Naive thymus-derived CD4-positive, alpha-beta T cell (primary cell): Measurements from ENCODE around the gene MBNL2. TPM values are rescaled to one million over a fixed set of nuclear protein-coding genes. Genes with fewer than 3 reads are reported as not detected.
A peak's percentile ranks its signal among the peaks of the same experiment; 100 is the strongest.

Source experiments
- ATAC-seq: fragments of 150-1000 bp; cut with Tn5 transposase; 2 replicates; pipeline ENCODE4 v1.10.0; 2021; ENCODE audit warnings: mild to moderate bottlenecking, moderate library complexity
- CTCF ChIA-PET: fragments of 350-600 bp; sonication (Branson Sonifier 250); formaldehyde crosslinking; loops from one replicate; lab custom pipeline; 2021; ENCODE audit warnings: antibody characterized with exemption; lab: Charles Lee
- POLR2A ChIA-PET: fragments of 350-600 bp; sonication (Branson Sonifier 250); formaldehyde crosslinking; loops from one replicate; lab custom pipeline; 2021; ENCODE audit warnings: antibody characterized with exemption, inconsistent platforms; lab: Charles Lee
- DNase-seq, 9 donors: peaks; one replicate each; pipeline versions ENCODE4 v3.0.0 to v3.0.0-alpha.2; 2020 to 2022; ENCODE audit warnings: mixed read lengths in 1 of 9
- H3K27ac ChIP-seq: one replicate; pipeline ENCODE4 v1.7.0; 2013; ENCODE audit warnings: mild to moderate bottlenecking, low read depth, low read length, moderate library complexity
- H3K27me3 ChIP-seq, 2 donors: one replicate each; pipeline ENCODE4 v1.7.0; 2013; ENCODE audit warnings: low read length in 2 of 2, mild to moderate bottlenecking in 2 of 2, moderate library complexity in 2 of 2; ENCODE audit not compliant: control insufficient read depth in 2 of 2, insufficient read depth in 2 of 2
- H3K36me3 ChIP-seq, 3 experiments: 1 replicate in 2 of 3; 2 replicates in 1 of 3; pipeline ENCODE4 v1.7.0; 2013; ENCODE audit warnings: low read length in 3 of 3, mild to moderate bottlenecking in 3 of 3, moderate library complexity in 1 of 3; ENCODE audit not compliant: insufficient read depth in 3 of 3, control insufficient read depth in 2 of 3
- H3K4me1 ChIP-seq, 2 donors: one replicate each; pipeline ENCODE4 v1.7.0; 2013; ENCODE audit warnings: low read length in 2 of 2, mild to moderate bottlenecking in 2 of 2, moderate library complexity in 1 of 2; ENCODE audit not compliant: control insufficient read depth in 2 of 2, insufficient read depth in 2 of 2
- H3K4me3 ChIP-seq: 2 replicates; pipeline ENCODE4 v1.7.0; 2013; ENCODE audit warnings: mild to moderate bottlenecking, low read length
- H3K9me3 ChIP-seq, 3 experiments: 1 replicate in 2 of 3; 2 replicates in 1 of 3; pipeline ENCODE4 v1.7.0; 2013; ENCODE audit warnings: low read length in 3 of 3; ENCODE audit not compliant: control insufficient read depth in 2 of 3
- H3K27ac Mint-ChIP-seq, 9 donors: one replicate each; pipeline ENCODE4 v1.8.0; 2020 to 2022; ENCODE audit warnings: mixed read lengths in 9 of 9, mild to moderate bottlenecking in 8 of 9, moderate library complexity in 5 of 9, inconsistent platforms in 2 of 9
- H3K27me3 Mint-ChIP-seq, 5 donors: one replicate each; pipeline ENCODE4 v1.8.0; 2021 to 2022; ENCODE audit warnings: mixed read lengths in 5 of 5, mild to moderate bottlenecking in 1 of 5
- H3K36me3 Mint-ChIP-seq, 5 donors: one replicate each; pipeline ENCODE4 v1.8.0; 2020 to 2022; ENCODE audit warnings: mixed read lengths in 5 of 5, mild to moderate bottlenecking in 3 of 5, inconsistent platforms in 1 of 5
- H3K4me1 Mint-ChIP-seq, 7 donors: one replicate each; pipeline ENCODE4 v1.8.0; 2020 to 2022; ENCODE audit warnings: mixed read lengths in 7 of 7, mild to moderate bottlenecking in 3 of 7, inconsistent platforms in 1 of 7
- H3K4me3 Mint-ChIP-seq, 10 donors: one replicate each; pipeline ENCODE4 v1.8.0; 2020 to 2022; ENCODE audit warnings: mild to moderate bottlenecking in 10 of 10, mixed read lengths in 10 of 10, moderate library complexity in 6 of 10, inconsistent platforms in 2 of 10
- H3K9me3 Mint-ChIP-seq, 11 donors: one replicate each; pipeline ENCODE4 v1.8.0; 2020 to 2022; ENCODE audit warnings: mixed read lengths in 11 of 11, mild to moderate bottlenecking in 4 of 11, inconsistent platforms in 1 of 11, moderate library complexity in 1 of 11
- intact Hi-C, 2 donors: fragments of 100-400 bp; cut with micrococcal nuclease; formaldehyde crosslinking; loops; one replicate each; pipeline ENCODE4 v1.15.1; 2023
- polyA plus RNA-seq, 2 donors: library from polyadenylated mRNA; unstranded; fragments of 300-500 nt; fragmentation: Illumina TruSeq; gene quantifications; one replicate each; pipeline ENCODE4 v1.2.3, GENCODE V29; 2021
- total RNA-seq, 6 experiments: library from RNA in 5 of 6; stranded (reverse) in 5 of 6; gene quantifications; 1 replicate in 5 of 6; 2 replicates in 1 of 6; pipeline ENCODE4 v1.2.3 and lab custom pipeline; 2021 to 2026

MBNL2 gene
- total and polyA plus RNA-seq, 7 experiments from 2014 or later = 13.4 to 28.6 (median 23.3) TPM

GRCh38 chr13:97317933-97318332 is 95.8 kb downstream of the MBNL2 start:
- H3K27me3 ChIP-seq = no peaks in the 10 kb centered on the region
- H3K27me3 Mint-ChIP-seq = no peaks in the 10 kb centered on the region
- ATAC-seq (no peak), DNase-seq (no peak)
- H3K27ac ChIP-seq = no peak overlapping the region
- H3K4me1 ChIP-seq = no peaks in the 10 kb centered on the region
- H3K9me3 Mint-ChIP-seq = peaks cover 0 to 5% (median 0%) of the 10 kb centered on the region in 11 donors
- no peak overlapping the region for H3K4me3 Mint-ChIP-seq
- H3K27ac Mint-ChIP-seq = peak overlapping the region in 2 of 9 donors; percentile 12 to 22
- ChIA-PET CTCF (no interaction called here), POLR2A (no interaction called here)
- H3K4me1 Mint-ChIP-seq = peaks cover 3 to 49% (median 34%) of the 10 kb centered on the region in 7 donors
- H3K4me3 ChIP-seq = no peak overlapping the region
- H3K36me3 ChIP-seq = no peaks in the 10 kb centered on the region
- intact Hi-C loops = no loop called here
- peaks cover 5 to 34% (median 19%) of the 10 kb centered on the region in 5 donors for H3K36me3 Mint-ChIP-seq
- no peaks in the 10 kb centered on the region for H3K9me3 ChIP-seq

DNA sequence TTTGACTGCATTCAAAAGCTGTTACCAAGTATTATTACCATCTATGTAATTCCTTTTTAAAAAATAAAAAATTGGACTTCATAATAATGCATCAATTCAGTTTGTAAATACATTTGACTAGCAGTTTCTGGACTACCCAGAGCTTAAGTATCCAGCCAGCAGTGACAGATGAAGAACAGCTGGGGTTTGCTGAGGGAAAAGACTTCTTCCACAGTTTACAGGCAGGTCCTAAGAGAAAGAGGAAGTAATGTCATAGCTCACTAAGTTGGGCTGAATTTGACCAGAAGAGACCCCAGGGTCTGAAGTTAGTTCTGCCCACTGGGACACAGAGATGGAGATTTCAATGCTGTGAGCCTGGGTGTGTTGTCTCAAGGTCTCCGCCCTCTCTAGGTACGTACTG is 96.4 kb downstream of the MBNL2 start:
- Mint-ChIP-seq H3K4me1 (peaks cover 3 to 49% (median 34%) of the 10 kb centered on the region in 7 donors), H3K36me3 (peaks cover 5 to 34% (median 15%) of the 10 kb centered on the region in 5 donors), H3K27me3 (no peaks in the 10 kb centered on the region), H3K9me3 (peaks cover 0 to 5% (median 0%) of the 10 kb centered on the region in 11 donors), H3K27ac (peak overlapping the region in 1 of 9 donors; percentile 22), H3K4me3 (no peak overlapping the region)
- H3K4me1 ChIP-seq = no peaks in the 10 kb centered on the region
- no peaks in the 10 kb centered on the region for H3K27me3 ChIP-seq
- POLR2A ChIA-PET = no interaction called here
- no peak for ATAC-seq
- H3K9me3 ChIP-seq = no peaks in the 10 kb centered on the region
- no peak for DNase-seq
- H3K27ac ChIP-seq = no peak overlapping the region
- CTCF ChIA-PET = no interaction called here
- H3K36me3 ChIP-seq = no peaks in the 10 kb centered on the region
- no peak overlapping the region for H3K4me3 ChIP-seq
- intact Hi-C loops = no loop called here

- H3K4me3 ChIP-seq = no peak overlapping the region
- Mint-ChIP-seq H3K9me3 (peaks cover 0 to 2% (median 0%) of the 10 kb centered on the region in 11 donors), H3K27me3 (no peaks in the 10 kb centered on the region), H3K36me3 (peaks cover 2 to 34% (median 11%) of the 10 kb centered on the region in 5 donors), H3K4me1 (peaks cover 3 to 48% (median 32%) of the 10 kb centered on the region in 7 donors), H3K27ac (no peak overlapping the region), H3K4me3 (no peak overlapping the region)
- no peaks in the 10 kb centered on the region for H3K27me3 ChIP-seq
- H3K36me3 ChIP-seq = no peaks in the 10 kb centered on the region
- ATAC-seq (no peak), DNase-seq (no peak)
- intact Hi-C loops = no loop called here
- H3K27ac ChIP-seq = no peak overlapping the region
- POLR2A ChIA-PET = no interaction called here
- H3K9me3 ChIP-seq = no peaks in the 10 kb centered on the region
- CTCF ChIA-PET = no interaction called here
- H3K4me1 ChIP-seq = no peaks in the 10 kb centered on the region
Measured at GRCh38 chr13:97319113-97319720, 97.1 kb downstream of the MBNL2 start.

DNA sequence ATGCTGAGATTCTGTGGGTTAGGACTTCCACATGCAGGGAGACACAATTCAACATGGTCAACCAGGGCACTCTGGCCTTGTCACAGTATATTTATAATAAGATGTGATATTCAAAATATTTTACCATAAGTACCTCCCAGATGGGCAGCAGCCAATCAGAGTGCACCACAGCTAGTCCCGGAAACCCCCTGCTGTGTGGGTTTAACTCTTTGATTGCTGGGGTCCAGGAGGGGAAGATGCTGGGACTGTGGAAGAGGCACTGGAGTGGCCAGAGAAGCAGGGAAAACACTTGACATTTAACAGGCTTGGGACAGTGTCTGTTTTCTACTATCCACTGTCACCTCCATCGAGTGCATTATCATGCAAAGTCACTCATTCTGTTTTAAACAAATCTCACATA is 99.0 kb downstream of the MBNL2 start:
- ChIA-PET POLR2A (no interaction called here), CTCF (no interaction called here)
- Histone ChIP-seq H3K36me3 (no peaks in the 10 kb centered on the region), H3K27ac (no peak overlapping the region), H3K4me1 (no peaks in the 10 kb centered on the region), H3K9me3 (no peaks in the 10 kb centered on the region), H3K27me3 (no peaks in the 10 kb centered on the region), H3K4me3 (no peak overlapping the region)
- Mint-ChIP-seq H3K36me3 (peaks cover 0 to 31% (median 3%) of the 10 kb centered on the region in 5 donors), H3K4me1 (peaks cover 0 to 39% (median 25%) of the 10 kb centered on the region in 7 donors), H3K27me3 (no peaks in the 10 kb centered on the region), H3K4me3 (no peak overlapping the region), H3K9me3 (no peaks in the 10 kb centered on the region), H3K27ac (no peak overlapping the region)
- DNase-seq (no peak), ATAC-seq (no peak)
- intact Hi-C loops = no loop called here

DNA sequence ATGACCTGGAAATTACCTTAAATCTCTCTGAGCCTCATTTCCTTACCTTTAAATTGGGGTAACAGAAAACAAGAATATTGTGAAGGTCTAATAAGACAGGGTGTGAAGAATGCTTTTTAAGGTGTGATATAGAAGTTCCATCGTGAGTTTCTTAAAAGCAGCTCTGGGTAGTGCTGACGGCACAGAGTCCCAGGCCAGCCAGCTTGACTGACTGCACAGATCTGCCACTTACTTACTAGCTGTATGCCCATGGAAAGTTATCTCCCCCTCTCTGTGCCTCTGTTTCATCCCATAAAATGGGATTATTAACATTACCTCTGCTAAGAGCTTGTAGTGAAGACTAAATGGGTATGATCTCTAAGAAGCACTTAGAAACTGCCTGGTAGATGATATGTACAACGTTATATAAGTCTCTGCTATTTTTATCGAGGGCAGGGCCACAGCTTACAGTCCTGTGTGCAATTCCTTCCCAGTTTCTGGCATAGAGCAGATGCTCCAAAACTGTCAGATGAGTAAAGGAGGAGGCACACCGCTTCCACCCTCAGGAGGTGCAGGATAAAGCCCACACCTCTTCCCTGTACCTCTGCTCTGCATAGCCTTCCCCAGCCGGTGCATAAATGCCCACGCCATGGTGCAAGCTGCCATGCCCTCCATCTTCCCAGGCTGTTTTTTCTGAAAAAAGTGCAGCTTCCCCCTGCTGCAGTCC is 99.6 kb downstream of the MBNL2 start:
- H3K27ac Mint-ChIP-seq = no peak overlapping the region
- H3K36me3 Mint-ChIP-seq = peaks cover 0 to 24% (median 1%) of the 10 kb centered on the region in 5 donors
- ChIA-PET POLR2A (no interaction called here), CTCF (no interaction called here)
- no peak overlapping the region for H3K27ac ChIP-seq
- ATAC-seq = no peak
- no peak for DNase-seq
- H3K9me3 Mint-ChIP-seq = no peaks in the 10 kb centered on the region
- no peaks in the 10 kb centered on the region for H3K36me3 ChIP-seq
- H3K4me3 ChIP-seq = no peak overlapping the region
- no peaks in the 10 kb centered on the region for H3K27me3 ChIP-seq
- H3K4me3 Mint-ChIP-seq = no peak overlapping the region
- H3K9me3 ChIP-seq = no peaks in the 10 kb centered on the region
- no peaks in the 10 kb centered on the region for H3K4me1 ChIP-seq
- intact Hi-C loops = no loop called here
- no peaks in the 10 kb centered on the region for H3K27me3 Mint-ChIP-seq
- peaks cover 0 to 32% (median 22%) of the 10 kb centered on the region in 7 donors for H3K4me1 Mint-ChIP-seq

GRCh38 chr13:97322740-97323342 is 100.7 kb downstream of the MBNL2 start:
- no peaks in the 10 kb centered on the region for H3K9me3 Mint-ChIP-seq
- Histone ChIP-seq H3K36me3 (no peaks in the 10 kb centered on the region), H3K4me1 (no peaks in the 10 kb centered on the region), H3K27me3 (no peaks in the 10 kb centered on the region), H3K4me3 (no peak overlapping the region), H3K27ac (no peak overlapping the region), H3K9me3 (no peaks in the 10 kb centered on the region)
- ATAC-seq (no peak), DNase-seq (no peak)
- intact Hi-C loops = no loop called here
- H3K4me1 Mint-ChIP-seq = peaks cover 0 to 29% (median 20%) of the 10 kb centered on the region in 7 donors
- H3K27me3 Mint-ChIP-seq = no peaks in the 10 kb centered on the region
- POLR2A ChIA-PET = no interaction called here
- no peak overlapping the region for H3K27ac Mint-ChIP-seq
- CTCF ChIA-PET = no interaction called here
- H3K36me3 Mint-ChIP-seq = peaks cover 0 to 22% (median 0%) of the 10 kb centered on the region in 5 donors
- H3K4me3 Mint-ChIP-seq = no peak overlapping the region
